COLO668 (cell line): Measurements from ENCODE around the gene NECTIN1.

ENCODE experiments used
- DNase-seq: peaks from one replicate; lab custom pipeline; 2025; ENCODE audit not compliant: unreplicated experiment; lab: John Stamatoyannopoulos, UW

The NECTIN1 gene

GRCh38 chr11:119755356-119756071, 26.5 kb upstream of the NECTIN1 start:
- no peak for DNase-seq

GRCh38 chr11:119754656-119755355, 25.8 kb upstream of the NECTIN1 start:
- DNase-seq: no peak

DNA sequence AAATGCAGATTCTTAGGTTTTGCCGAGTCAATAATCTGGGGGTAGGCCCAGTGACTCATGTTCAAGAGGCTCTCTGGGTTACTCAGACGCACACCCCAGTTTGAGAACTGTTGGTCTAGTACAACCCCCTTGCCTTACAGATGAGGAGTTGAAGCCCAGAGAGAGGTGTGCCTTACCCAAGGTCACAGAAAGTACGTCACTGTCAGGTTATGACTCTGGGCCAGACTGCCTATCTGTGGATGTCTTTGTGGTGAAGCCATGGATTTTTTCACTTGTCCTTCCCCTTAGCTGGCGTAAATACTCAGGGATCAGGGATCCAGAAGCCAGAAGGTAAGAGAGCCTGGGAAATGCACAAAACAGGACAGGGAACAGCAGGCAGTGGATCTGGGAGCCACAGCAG, 25.2 kb upstream of the NECTIN1 start:
- DNase-seq: no peak

GRCh38 chr11:119752946-119753345, 23.9 kb upstream of the NECTIN1 start:
- DNase-seq: no peak

- no peak for DNase-seq
These were observed 23.4 kb upstream of the NECTIN1 start for GRCh38 chr11:119752345-119752871.

GRCh38 chr11:119750056-119750455, 21.1 kb upstream of the NECTIN1 start:
- DNase-seq: no peak

GRCh38 chr11:119749006-119749565, 20.1 kb upstream of the NECTIN1 start:
- no peak for DNase-seq

DNA sequence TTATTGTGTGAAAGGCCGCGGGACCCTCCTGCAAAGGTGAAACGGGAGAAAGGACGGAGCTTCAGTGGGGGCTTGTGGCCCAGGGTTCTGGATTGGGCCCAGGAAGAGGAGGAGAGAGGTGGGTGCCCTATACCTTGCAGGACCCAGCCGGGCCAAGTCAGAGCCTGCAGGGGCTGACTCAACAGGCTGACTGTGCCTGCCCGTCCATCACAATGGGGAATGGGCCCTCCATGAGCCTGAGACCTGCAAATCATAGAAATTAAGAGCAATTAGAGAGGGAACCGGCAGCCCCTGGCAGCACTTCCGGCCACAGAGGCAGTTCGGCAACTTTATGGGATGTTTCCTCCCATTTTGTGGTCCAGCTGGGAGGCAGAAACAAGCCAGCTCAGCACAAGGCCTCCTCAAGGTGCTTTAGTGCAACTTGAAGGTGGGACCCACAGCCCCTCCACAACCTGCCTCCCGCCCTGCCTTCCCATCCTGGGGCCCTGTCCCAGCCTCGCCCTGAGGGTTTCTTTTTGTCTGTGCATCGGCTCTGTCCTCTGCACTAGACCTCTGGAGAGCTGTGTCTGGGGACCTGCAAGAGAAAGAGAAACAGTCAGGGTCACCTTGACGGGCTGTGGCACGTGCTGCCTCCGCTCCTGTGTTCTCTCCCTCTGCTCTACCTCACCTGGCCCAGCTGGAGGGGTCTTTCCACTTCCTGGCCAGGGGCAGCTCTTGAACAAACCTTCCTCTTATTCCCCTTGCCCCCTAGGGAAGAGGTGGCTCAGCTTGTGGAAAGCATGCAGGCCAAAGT, 19.1 kb upstream of the NECTIN1 start:
- no peak for DNase-seq

- DNase-seq: no peak
These were observed 17.0 kb upstream of the NECTIN1 start for GRCh38 chr11:119745776-119746535.

GRCh38 chr11:119745112-119745511, 16.1 kb upstream of the NECTIN1 start:
- DNase-seq: no peak

- no peak for DNase-seq
These were observed 15.6 kb upstream of the NECTIN1 start for GRCh38 chr11:119744577-119744976.

DNA sequence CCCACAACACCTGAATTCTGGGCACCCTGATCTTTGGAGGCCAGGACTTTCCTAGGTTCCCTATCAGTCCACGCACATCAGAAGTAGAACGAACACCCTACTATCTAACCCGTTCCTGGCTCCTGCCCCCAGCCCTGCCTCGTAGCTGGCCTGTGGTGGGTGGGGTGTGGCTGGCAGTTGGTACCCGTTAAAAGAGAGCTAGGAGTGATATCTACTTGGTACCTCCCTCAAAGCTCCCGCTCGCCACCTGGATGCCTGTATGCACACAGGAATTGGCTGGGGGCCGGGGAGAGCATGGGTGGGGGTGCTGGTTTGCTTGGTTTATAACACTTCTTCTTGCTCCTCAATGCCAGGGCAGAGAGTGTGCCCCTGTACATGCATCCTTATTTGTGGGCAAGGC, 14.0 kb upstream of the NECTIN1 start:
- no peak for DNase-seq

DNA sequence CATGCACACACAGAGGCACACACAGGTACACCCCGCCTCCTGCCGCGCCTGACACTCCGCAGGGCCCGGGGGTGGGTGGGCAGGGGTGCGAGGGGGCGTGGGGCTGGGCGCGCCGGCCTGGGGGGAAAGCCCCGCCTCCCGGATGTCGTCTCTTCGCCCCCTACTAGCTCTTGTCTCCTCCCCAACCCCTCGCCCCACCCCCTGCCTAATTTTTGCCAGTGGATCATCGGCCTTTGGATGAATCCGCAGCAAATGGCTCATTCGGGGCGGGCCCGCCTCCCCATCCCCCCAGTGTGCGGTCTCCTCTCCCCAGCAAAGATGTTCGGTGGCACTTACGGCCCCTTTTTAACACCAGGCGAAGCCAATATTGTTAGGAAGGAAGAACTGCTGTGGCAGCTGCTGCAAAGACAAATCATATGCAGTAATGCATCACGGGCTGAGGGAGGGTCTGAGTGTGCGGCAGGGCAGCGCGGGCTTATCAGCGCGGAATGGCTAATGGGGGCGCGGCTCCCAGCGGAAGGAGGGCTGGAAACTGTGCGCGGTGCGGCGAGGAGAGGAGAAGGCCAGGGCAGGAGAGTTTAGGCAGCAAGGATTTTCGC, 13.4 kb upstream of the NECTIN1 start:
- no peak for DNase-seq

DNA sequence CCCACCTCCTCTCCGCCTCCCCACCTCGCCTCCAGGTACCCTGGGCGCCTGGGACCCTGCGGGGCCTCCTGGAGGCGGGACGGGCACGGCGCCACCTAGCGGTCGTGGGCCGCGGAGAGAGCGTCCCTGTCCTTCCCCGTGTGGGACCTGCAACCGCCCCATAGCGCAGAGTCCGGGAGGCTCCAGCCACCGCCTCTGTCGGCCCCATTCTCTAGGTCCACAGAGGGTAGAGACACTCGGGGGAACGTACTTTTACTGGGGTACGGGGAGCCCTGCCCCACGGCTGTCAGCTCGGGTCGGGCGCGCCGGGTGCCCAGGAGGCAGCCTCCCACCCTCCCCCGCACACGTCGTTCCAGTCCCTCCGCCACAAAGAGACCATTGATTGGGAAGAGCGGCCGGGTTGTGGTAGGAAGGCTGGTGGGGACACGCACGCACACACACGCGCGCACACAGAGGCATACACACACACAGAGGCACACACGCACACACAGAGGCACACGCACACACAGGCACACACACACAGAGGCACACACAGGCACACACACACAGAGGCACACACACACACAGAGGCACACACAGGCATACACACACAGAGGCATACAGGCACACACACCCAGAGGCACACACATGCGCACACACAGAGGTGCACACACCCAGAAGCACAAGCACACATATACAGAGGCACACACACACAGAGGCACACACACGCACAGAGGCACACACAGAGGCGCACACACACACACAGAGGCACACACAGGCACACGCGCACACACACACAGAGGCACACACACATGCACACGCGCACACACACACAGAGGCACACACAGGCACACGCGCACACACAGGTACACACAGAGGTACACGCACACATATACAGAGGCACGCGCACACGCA, 12.6 kb upstream of the NECTIN1 start:
- no peak for DNase-seq

- DNase-seq: peak; percentile 45
These were observed 11.0 kb upstream of the NECTIN1 start for GRCh38 chr11:119739975-119740374.

DNA sequence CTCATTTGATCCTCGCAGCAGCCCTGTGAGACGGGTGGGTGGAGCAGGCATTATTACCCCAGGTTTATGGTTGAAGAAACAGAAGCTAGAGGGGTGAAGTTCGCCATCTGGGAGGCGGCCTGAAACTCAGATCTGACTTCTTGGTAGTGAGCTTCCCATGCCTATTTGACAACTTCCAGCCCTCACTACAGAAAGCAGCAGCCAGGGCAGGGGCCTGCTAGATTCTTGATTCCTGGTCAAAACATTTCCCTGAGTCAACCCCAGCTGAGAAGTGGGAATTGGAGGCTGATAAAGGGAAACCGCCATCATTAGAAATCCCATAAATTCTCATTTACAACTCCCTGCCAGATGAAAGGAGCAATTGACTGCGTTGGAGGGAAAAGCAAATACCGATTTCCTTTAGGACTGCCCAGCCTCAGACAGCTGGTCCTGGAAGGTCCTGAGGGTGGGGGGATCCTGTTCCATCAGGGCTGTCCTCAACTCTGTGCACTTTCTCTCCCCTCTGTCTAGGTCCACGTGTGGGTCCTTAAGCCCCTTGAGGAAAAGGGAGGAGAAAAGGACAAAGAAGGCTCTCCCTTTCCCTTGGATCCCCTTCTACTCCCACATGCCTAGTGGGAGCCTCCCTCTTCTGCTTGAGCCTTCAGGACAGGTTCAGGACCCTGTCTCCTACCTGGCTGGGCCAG, 10.2 kb upstream of the NECTIN1 start:
- peak; percentile 30 for DNase-seq

GRCh38 chr11:119738059-119738439, 9.0 kb upstream of the NECTIN1 start:
- no peak for DNase-seq

DNA sequence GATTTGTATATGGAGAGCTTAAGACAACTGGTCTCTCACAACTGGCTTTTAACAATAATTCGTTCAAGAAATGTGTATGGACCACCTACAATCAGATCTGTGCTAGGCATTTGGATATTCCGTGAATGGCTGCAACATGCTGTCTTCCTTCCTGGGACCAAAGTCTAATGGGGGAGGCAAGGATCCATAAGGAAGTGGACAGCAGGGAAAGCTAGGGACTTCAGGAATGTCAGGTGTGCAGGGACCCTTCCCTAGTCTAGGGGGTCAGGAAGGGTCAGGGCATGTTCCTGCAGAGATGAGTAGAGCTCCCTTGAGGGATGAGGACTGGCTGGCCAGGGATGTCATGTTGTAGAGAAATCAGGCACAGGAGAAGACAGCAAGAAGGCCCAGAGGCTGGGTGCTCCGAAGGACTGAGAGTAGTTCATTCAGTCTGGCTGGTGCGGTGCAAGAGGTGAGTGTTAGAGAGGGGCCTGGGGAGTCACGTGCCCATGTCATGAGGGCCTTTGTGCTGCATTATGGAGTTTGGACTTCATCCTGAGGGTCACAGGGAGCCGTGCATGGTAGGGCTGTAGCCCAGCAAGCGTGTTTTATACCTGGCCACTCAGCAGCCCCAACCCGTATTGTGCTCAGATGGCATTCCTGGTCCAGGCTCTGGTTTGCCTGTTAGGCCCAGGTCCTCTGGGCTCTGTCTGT, 8.5 kb upstream of the NECTIN1 start:
- no peak for DNase-seq
